Subcutaneous abdominal adipose tissue (tissue), 5 donors: Measurements from ENCODE around the gene SLIT3.

Experiments
- H3K27ac ChIP-seq: one replicate; pipeline ENCODE4 v1.7.0; 2013; ENCODE audit warnings: low read depth, mild to moderate bottlenecking, inconsistent platforms, low read length, moderate library complexity
- H3K27me3 ChIP-seq, 5 donors: one replicate each; pipeline ENCODE4 v1.7.0; 2013; ENCODE audit warnings: low read length in 5 of 5, inconsistent platforms in 1 of 5; ENCODE audit not compliant: control insufficient read depth in 5 of 5, insufficient read depth in 4 of 5
- H3K36me3 ChIP-seq, 5 donors: one replicate each; pipeline ENCODE4 v1.7.0; 2013; ENCODE audit warnings: low read length in 5 of 5; ENCODE audit not compliant: control insufficient read depth in 5 of 5, insufficient read depth in 5 of 5
- H3K4me1 ChIP-seq, 5 donors: one replicate each; pipeline ENCODE4 v1.7.0; 2013; ENCODE audit warnings: low read length in 5 of 5, mild to moderate bottlenecking in 3 of 5, moderate library complexity in 1 of 5; ENCODE audit not compliant: control insufficient read depth in 5 of 5, insufficient read depth in 5 of 5
- H3K4me3 ChIP-seq, 5 donors: one replicate each; pipeline ENCODE4 v1.7.0; 2013; ENCODE audit warnings: low read length in 5 of 5, low read depth in 1 of 5
- H3K9ac ChIP-seq, 5 donors: one replicate each; pipeline ENCODE4 v1.7.0; 2013; ENCODE audit warnings: low read length in 5 of 5, mild to moderate bottlenecking in 4 of 5, moderate library complexity in 3 of 5
- H3K9me3 ChIP-seq, 5 donors: one replicate each; pipeline ENCODE4 v1.7.0; 2013; ENCODE audit warnings: low read length in 5 of 5; ENCODE audit not compliant: control insufficient read depth in 5 of 5
- donor health status: healthy.
- donor health status: healthy.
- donor health status: healthy.
- donor health status: healthy.
- donor health status: healthy.

The SLIT3 gene

GRCh38 chr5:169289520-169289919 is 11.4 kb downstream of the SLIT3 start:
- H3K4me3 ChIP-seq, result no peak overlapping the region
- peaks cover 5 to 8% (median 7%) of the 10 kb centered on the region in 5 donors for H3K9me3 ChIP-seq
- H3K4me1 ChIP-seq, result peaks cover 4 to 29% (median 21%) of the 10 kb centered on the region in 5 donors
- H3K27ac ChIP-seq, result no peak overlapping the region
- no peak overlapping the region for H3K9ac ChIP-seq
- H3K36me3 ChIP-seq, result no peaks in the 10 kb centered on the region
- H3K27me3 ChIP-seq, result no peaks in the 10 kb centered on the region

DNA sequence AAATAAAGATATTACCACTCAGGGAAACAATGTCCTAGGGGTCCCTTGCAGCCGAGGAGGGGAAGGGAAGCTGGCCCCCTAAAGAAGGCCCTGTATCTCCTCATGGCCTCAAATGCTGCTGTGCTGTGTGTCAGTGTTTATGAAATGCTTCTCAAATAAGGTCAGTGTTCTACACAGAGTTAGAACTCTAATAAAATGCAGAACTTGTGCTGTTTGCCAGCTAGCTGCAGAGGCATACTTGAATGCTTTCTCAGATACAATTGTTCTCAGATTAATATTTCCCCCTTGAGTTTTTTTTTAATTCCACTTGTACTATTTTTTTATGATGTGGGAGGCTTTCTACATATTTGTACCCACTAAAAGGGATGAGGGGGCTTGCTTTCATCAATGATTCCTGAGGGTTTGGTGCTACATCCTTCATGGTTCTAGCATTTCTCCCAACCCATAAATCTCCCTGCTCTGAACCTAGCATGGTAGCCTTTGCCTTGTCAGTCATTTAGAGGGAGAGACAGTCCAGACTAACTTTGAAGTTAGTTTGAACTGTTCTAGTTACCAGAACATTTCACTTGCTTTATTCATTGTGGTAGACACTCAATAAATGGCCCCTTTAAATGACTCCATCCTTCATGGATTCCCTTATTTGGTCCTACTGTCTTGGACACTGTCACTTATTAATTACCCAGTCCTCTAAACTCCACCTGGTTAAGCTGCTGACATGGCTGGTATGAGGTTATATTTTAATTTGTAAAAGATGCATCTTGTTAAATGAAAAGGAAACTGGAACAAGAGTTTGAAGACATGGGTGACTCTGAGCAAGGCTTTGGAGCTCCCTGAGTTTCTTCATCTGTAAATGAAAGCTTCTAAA is 12.6 kb downstream of the SLIT3 start:
- Histone ChIP-seq H3K27ac (no peak overlapping the region), H3K4me1 (peaks cover 4 to 29% (median 21%) of the 10 kb centered on the region in 5 donors)

DNA sequence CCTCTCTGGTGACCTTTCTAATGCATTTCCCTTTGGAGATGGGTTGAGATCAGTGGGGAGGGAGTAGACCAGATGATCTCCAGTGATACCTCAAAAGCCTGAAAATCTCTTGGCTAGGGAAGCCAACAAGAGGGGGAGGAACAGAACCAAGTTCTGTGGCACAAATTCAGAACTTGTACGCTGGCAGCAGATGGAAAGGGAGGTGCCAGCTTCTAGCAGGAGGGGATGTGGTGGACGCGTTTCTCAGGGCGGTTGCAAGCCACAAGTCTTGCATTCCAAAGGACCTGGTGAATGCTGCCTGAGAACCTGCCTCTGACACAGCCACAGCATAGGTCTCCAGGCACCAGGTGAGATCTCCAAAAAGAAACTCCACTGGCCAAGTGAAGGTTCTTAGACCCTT is 13.4 kb downstream of the SLIT3 start:
- Histone ChIP-seq H3K27ac (no peak overlapping the region), H3K36me3 (peaks cover 0 to 2% (median 0%) of the 10 kb centered on the region in 5 donors), H3K27me3 (no peaks in the 10 kb centered on the region), H3K4me3 (no peak overlapping the region), H3K9me3 (peaks cover 5 to 8% (median 7%) of the 10 kb centered on the region in 5 donors), H3K4me1 (peaks cover 4 to 26% (median 21%) of the 10 kb centered on the region in 5 donors), H3K9ac (no peak overlapping the region)

More for the DNA sequence above, 12.6 kb downstream of the SLIT3 start:
- Histone ChIP-seq H3K9me3 (peaks cover 5 to 8% (median 7%) of the 10 kb centered on the region in 5 donors), H3K4me3 (no peak overlapping the region), H3K9ac (no peak overlapping the region), H3K36me3 (no peaks in the 10 kb centered on the region), H3K27me3 (no peaks in the 10 kb centered on the region)

GRCh38 chr5:169286572-169287300 is 14.2 kb downstream of the SLIT3 start:
- H3K27ac ChIP-seq, result no peak overlapping the region
- H3K4me1 ChIP-seq, result peaks cover 4 to 26% (median 24%) of the 10 kb centered on the region in 5 donors
- no peaks in the 10 kb centered on the region for H3K27me3 ChIP-seq
- H3K9ac ChIP-seq, result no peak overlapping the region
- no peak overlapping the region for H3K4me3 ChIP-seq
- H3K36me3 ChIP-seq, result peaks cover 0 to 2% (median 0%) of the 10 kb centered on the region in 5 donors
- H3K9me3 ChIP-seq, result peaks cover 5 to 8% (median 7%) of the 10 kb centered on the region in 5 donors

- H3K9ac ChIP-seq, result no peak overlapping the region
- no peaks in the 10 kb centered on the region for H3K27me3 ChIP-seq
- H3K27ac ChIP-seq, result no peak overlapping the region
- H3K9me3 ChIP-seq, result peaks cover 5 to 8% (median 7%) of the 10 kb centered on the region in 5 donors
- H3K4me3 ChIP-seq, result no peak overlapping the region
- peaks cover 0 to 2% (median 0%) of the 10 kb centered on the region in 5 donors for H3K36me3 ChIP-seq
- peaks cover 7 to 43% (median 25%) of the 10 kb centered on the region in 5 donors for H3K4me1 ChIP-seq
Measured at GRCh38 chr5:169283887-169284286, 17.1 kb downstream of the SLIT3 start.

GRCh38 chr5:169281625-169282024 is 19.3 kb downstream of the SLIT3 start:
- Histone ChIP-seq H3K27me3 (no peaks in the 10 kb centered on the region), H3K9ac (no peak overlapping the region), H3K4me3 (no peak overlapping the region), H3K4me1 (peaks cover 3 to 26% (median 10%) of the 10 kb centered on the region in 5 donors), H3K9me3 (peaks cover 5 to 8% (median 7%) of the 10 kb centered on the region in 5 donors), H3K36me3 (peaks cover 0 to 2% (median 0%) of the 10 kb centered on the region in 5 donors), H3K27ac (no peak overlapping the region)

GRCh38 chr5:169280696-169281095 is 20.2 kb downstream of the SLIT3 start:
- Histone ChIP-seq H3K4me1 (peaks cover 3 to 23% (median 9%) of the 10 kb centered on the region in 5 donors), H3K4me3 (no peak overlapping the region), H3K36me3 (peaks cover 0 to 5% (median 0%) of the 10 kb centered on the region in 5 donors), H3K9ac (no peak overlapping the region), H3K9me3 (peaks cover 4 to 7% (median 4%) of the 10 kb centered on the region in 5 donors), H3K27ac (no peak overlapping the region), H3K27me3 (no peaks in the 10 kb centered on the region)

DNA sequence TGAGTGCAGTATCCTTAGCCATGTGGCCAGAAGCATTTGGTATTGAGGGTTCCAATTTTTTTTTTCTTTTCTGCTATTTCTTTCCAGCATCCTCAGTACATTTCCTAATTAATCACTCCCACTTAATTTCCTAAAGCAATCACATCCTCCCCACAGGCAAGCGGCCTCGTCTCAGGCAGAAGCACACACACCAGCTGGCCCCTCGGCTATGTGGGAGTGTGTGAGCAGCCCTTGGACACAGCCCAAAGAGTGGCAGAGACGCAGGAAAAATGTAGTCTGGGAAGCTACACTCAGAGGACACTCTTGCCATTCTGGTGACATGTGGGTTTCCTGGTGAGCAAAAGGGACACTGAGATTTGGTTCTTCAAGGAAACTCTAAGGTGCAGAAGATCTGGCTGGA is 20.7 kb downstream of the SLIT3 start:
- no peak overlapping the region for H3K9ac ChIP-seq

GRCh38 chr5:169279125-169279524 is 21.8 kb downstream of the SLIT3 start:
- Histone ChIP-seq H3K4me1 (peaks cover 3 to 23% (median 9%) of the 10 kb centered on the region in 5 donors), H3K36me3 (peaks cover 0 to 5% (median 0%) of the 10 kb centered on the region in 5 donors), H3K27me3 (no peaks in the 10 kb centered on the region), H3K4me3 (no peak overlapping the region), H3K9ac (no peak overlapping the region), H3K9me3 (no peaks in the 10 kb centered on the region), H3K27ac (no peak overlapping the region)

More for the DNA sequence above, 20.7 kb downstream of the SLIT3 start:
- Histone ChIP-seq H3K4me3 (no peak overlapping the region), H3K9me3 (peaks cover under 1 to 3% (median under 1%) of the 10 kb centered on the region in 5 donors), H3K27ac (no peak overlapping the region), H3K36me3 (peaks cover 0 to 5% (median 0%) of the 10 kb centered on the region in 5 donors), H3K27me3 (no peaks in the 10 kb centered on the region), H3K4me1 (peaks cover 3 to 23% (median 9%) of the 10 kb centered on the region in 5 donors)
